Effector memory CD4-positive, alpha-beta T cell (primary cell): ENCODE measurements around the gene BIK.

Experiments
- DNase-seq, 3 donors: peaks; one replicate each; pipeline ENCODE4 v3.0.0-alpha.2; 2020
- H3K27ac ChIP-seq: 2 replicates; pipeline ENCODE4 v1.7.0; 2013; ENCODE audit warnings: mild to moderate bottlenecking, low read length, moderate library complexity; ENCODE audit not compliant: insufficient read depth, poor library complexity, severe bottlenecking
- H3K27me3 ChIP-seq: replicated peaks from 2 replicates; pipeline ENCODE4 v1.7.0; 2013; ENCODE audit warnings: mild to moderate bottlenecking, low read length; ENCODE audit not compliant: insufficient read depth, control insufficient read depth, poor library complexity, severe bottlenecking
- H3K36me3 ChIP-seq: 2 replicates; pipeline ENCODE4 v1.7.0; 2013; ENCODE audit warnings: mild to moderate bottlenecking, low read length, moderate library complexity; ENCODE audit not compliant: control insufficient read depth, insufficient read depth
- H3K4me1 ChIP-seq: 2 replicates; pipeline ENCODE4 v1.7.0; 2013; ENCODE audit warnings: low read length, mild to moderate bottlenecking; ENCODE audit not compliant: control insufficient read depth, insufficient read depth, poor library complexity, severe bottlenecking
- H3K4me3 ChIP-seq: 2 replicates; pipeline ENCODE4 v1.7.0; 2013; ENCODE audit warnings: low read length, low read depth, mild to moderate bottlenecking; ENCODE audit not compliant: insufficient read depth, poor library complexity, severe bottlenecking
- H3K9me3 ChIP-seq: 2 replicates; pipeline ENCODE4 v1.7.0; 2013; ENCODE audit warnings: mild to moderate bottlenecking, low read length, moderate library complexity; ENCODE audit not compliant: control insufficient read depth

Gene BIK

DNA sequence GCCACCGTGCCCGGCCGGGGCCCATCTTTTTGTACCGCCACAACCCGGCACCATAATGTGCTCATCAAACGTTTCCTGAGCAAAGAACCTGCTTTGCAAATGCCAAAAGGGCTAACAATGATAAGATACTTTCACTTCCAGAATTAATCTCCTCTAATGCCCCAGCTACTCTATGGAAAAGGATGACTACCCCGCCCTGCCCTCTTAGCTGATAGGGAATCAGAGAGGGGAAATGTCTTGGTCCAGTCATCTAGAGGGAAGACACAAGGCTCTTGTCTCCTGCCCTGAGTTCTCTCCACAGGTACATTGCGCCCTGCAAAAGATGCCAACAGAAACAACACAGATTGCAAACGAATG, 21.9 kb upstream of the BIK start:
- Histone ChIP-seq H3K36me3 (no peaks in the 10 kb centered on the region), H3K4me3 (peak overlapping the region; percentile 67), H3K4me1 (peaks cover 4% of the 10 kb centered on the region), H3K27me3 (no peaks in the 10 kb centered on the region), H3K27ac (peak overlapping the region; percentile 55), H3K9me3 (no peaks in the 10 kb centered on the region)
- no peak for DNase-seq

DNA sequence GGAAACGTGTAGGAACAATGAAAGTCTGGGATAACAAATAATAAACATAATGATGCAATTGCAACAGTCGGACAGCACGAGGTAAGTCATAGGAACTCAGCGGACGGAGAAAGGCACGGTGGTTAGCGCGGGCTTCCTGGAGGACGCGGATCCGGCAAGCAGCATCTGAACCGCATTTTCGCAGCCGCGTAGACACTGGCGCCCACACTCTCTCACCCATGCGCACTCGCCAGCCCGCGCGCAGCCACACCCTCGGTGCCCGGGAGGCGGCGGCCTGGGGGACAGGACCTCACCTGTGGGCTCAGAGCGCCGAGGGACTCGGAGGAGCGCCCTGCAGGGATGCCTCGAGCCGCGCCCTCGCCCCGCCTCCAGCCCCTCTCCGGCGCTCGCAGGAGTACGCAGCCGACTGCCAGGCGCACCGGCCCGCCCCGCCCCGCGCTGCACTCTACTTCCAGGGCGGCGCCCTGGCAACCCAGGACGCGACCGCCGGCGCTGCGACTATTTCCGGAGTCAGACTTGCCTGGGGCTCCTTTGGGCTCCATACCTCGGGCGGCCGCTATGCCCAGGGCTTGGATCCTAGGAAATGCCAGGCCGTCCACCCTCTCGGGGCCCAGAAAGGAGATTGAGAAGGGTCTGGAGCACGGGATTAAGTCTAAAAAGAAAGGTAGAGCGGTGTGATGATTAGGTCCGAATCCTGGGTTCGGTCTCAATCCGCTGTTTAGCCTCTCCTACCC, 21.4 kb upstream of the BIK start, which contains the start of gene TTLL1:
TTLL1 (minus strand) TSS at position 408 of the 734 bp plus-strand sequence. CDS start 13,805 bp downstream, outside the sequence.
- H3K36me3 ChIP-seq, result no peaks in the 10 kb centered on the region
- DNase-seq, result peak; percentile 68 to 80 (median 77)

GRCh38 chr22:43090130-43090789, 20.3 kb upstream of the BIK start:
- H3K36me3 ChIP-seq, result no peaks in the 10 kb centered on the region
- H3K9me3 ChIP-seq, result no peaks in the 10 kb centered on the region
- H3K4me3 ChIP-seq, result no peak overlapping the region
- H3K4me1 ChIP-seq, result peaks cover 4% of the 10 kb centered on the region
- no peaks in the 10 kb centered on the region for H3K27me3 ChIP-seq
- H3K27ac ChIP-seq, result no peak overlapping the region
- peak in 1 of 3 donors; percentile 6 for DNase-seq

More for the DNA sequence above, 21.4 kb upstream of the BIK start, which contains the start of gene TTLL1:
- H3K9me3 ChIP-seq, result no peaks in the 10 kb centered on the region
- H3K4me3 ChIP-seq, result peak within 1 kb of the TSS; percentile 67
- H3K27ac ChIP-seq, result peak within 1 kb of the TSS; percentile 55
- H3K27me3 ChIP-seq, result no peaks in the 10 kb centered on the region
- H3K4me1 ChIP-seq, result peaks cover 4% of the 10 kb centered on the region

- no peak for DNase-seq
- no peaks in the 10 kb centered on the region for H3K27me3 ChIP-seq
- H3K27ac ChIP-seq, result no peak overlapping the region
These were observed 18.5 kb upstream of the BIK start for GRCh38 chr22:43092085-43092484.

DNA sequence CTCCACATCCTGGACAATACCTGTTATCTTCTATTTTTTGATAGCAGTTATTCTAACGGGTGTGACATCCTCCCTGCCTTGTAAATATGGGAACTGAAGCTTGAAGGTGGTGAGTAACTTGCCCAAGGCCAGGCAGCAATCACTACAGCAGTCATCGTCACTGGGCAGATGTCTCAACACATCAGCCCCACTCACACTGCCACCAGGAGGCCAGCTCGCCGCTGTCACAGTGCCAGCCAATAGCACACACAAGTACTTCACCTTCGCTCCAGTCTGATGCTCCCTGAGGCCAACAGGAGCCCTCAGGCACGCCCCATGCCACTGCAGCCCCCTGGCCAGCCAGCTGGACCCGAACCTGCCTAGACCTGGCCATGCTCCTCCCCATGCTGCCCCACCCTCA, 16.5 kb upstream of the BIK start:
- Histone ChIP-seq H3K9me3 (no peaks in the 10 kb centered on the region), H3K36me3 (no peaks in the 10 kb centered on the region), H3K4me1 (no peaks in the 10 kb centered on the region), H3K4me3 (no peak overlapping the region), H3K27ac (no peak overlapping the region), H3K27me3 (no peaks in the 10 kb centered on the region)
- DNase-seq, result no peak

More at GRCh38 chr22:43092085-43092484, 18.5 kb upstream of the BIK start:
- Histone ChIP-seq H3K36me3 (no peaks in the 10 kb centered on the region), H3K9me3 (no peaks in the 10 kb centered on the region), H3K4me3 (no peak overlapping the region), H3K4me1 (peaks cover 4% of the 10 kb centered on the region)

GRCh38 chr22:43094551-43094950, 16.0 kb upstream of the BIK start:
- H3K27ac ChIP-seq, result no peak overlapping the region
- no peaks in the 10 kb centered on the region for H3K9me3 ChIP-seq
- H3K4me1 ChIP-seq, result no peaks in the 10 kb centered on the region
- no peak for DNase-seq
- H3K36me3 ChIP-seq, result no peaks in the 10 kb centered on the region
- H3K4me3 ChIP-seq, result no peak overlapping the region
- no peaks in the 10 kb centered on the region for H3K27me3 ChIP-seq

- Histone ChIP-seq H3K27ac (no peak overlapping the region), H3K4me1 (no peaks in the 10 kb centered on the region), H3K4me3 (no peak overlapping the region), H3K27me3 (no peaks in the 10 kb centered on the region), H3K36me3 (no peaks in the 10 kb centered on the region), H3K9me3 (no peaks in the 10 kb centered on the region)
- no peak for DNase-seq
These were observed 14.1 kb upstream of the BIK start for GRCh38 chr22:43096420-43096819.

DNA sequence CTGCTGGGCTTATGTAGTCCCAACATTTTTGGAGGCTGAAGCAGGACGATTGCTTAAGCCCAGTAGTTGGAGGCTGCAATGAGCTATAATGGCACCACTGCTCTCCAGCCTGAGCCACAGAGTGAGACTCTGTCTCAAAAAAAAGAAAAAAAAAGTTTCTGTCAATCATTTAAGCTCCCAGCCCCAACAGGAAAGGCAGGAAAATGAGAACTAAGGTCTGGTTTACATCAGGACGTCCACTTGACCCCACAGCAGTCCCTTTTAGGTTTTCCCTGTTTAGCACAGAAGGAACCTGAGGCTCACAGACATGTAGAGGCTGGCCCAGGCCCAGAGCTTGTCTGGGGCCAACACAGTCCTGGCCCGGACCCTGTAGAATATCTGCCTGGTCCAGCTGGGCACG, 12.2 kb upstream of the BIK start:
- Histone ChIP-seq H3K4me3 (no peak overlapping the region), H3K9me3 (no peaks in the 10 kb centered on the region), H3K27me3 (no peaks in the 10 kb centered on the region), H3K27ac (no peak overlapping the region), H3K4me1 (no peaks in the 10 kb centered on the region), H3K36me3 (no peaks in the 10 kb centered on the region)
- DNase-seq, result no peak

- H3K9me3 ChIP-seq, result no peaks in the 10 kb centered on the region
- no peak overlapping the region for H3K4me3 ChIP-seq
- DNase-seq, result no peak
- H3K27me3 ChIP-seq, result no peaks in the 10 kb centered on the region
- no peak overlapping the region for H3K27ac ChIP-seq
- H3K4me1 ChIP-seq, result no peaks in the 10 kb centered on the region
- no peaks in the 10 kb centered on the region for H3K36me3 ChIP-seq
These were observed 11.5 kb upstream of the BIK start for GRCh38 chr22:43099095-43099494.

- no peak overlapping the region for H3K27ac ChIP-seq
- no peak overlapping the region for H3K4me3 ChIP-seq
- no peak for DNase-seq
- H3K9me3 ChIP-seq, result no peaks in the 10 kb centered on the region
- H3K27me3 ChIP-seq, result no peaks in the 10 kb centered on the region
- H3K36me3 ChIP-seq, result no peaks in the 10 kb centered on the region
- H3K4me1 ChIP-seq, result no peaks in the 10 kb centered on the region
These were observed 10.3 kb upstream of the BIK start for GRCh38 chr22:43100225-43100624.
